ENCODE results near the gene TMEM97. TPM values are rescaled to one million over a fixed set of nuclear protein-coding genes. Genes with fewer than 3 reads are reported as not detected.

The TMEM97 gene
- total and polyA plus RNA-seq, 9 of the 15 experiments (the other 6 are each of a cell fraction or from before 2014, with no cell fraction given) = 34.6 to 121 (median 76.0) TPM

- TF ChIP-seq ZBTB2 (IDR thresholded peaks at IDR 0.05) = 0 out of 2 replicates have a peak, but pooled peaks have one; percentile 50
- TF ChIP-seq NFE2 (IDR thresholded peaks at IDR 0.05; ENCODE audit: low read depth) = no peak
- no peak for TF ChIP-seq ESRRB (CRISPR knock-in tag; IDR thresholded peaks at IDR 0.05; ENCODE audit: borderline replicate concordance)
- TF ChIP-seq TCF3 (CRISPR knock-in tag; IDR thresholded peaks at IDR 0.05) = no peak
- no peak for TF ChIP-seq ZFP1 (CRISPR knock-in tag; IDR thresholded peaks at IDR 0.05)
- TF ChIP-seq PCBP1 (IDR thresholded peaks at IDR 0.05; ENCODE audit: low read depth, low read length, poor library complexity, severe bottlenecking) = no peak
- TF ChIP-seq ZNF830 (CRISPR knock-in tag; IDR thresholded peaks at IDR 0.05) = no peak
- no peak for TF ChIP-seq COPS2 (conservative IDR thresholded peaks at IDR 0.05)
- TF ChIP-seq STAT6 (CRISPR knock-in tag; IDR thresholded peaks at IDR 0.05) = peak; percentile 84; the same call in 1 of the 2 replicates
- no peak for TF ChIP-seq ZNF766 (CRISPR knock-in tag; conservative IDR thresholded peaks at IDR 0.05)
- no peak for TF ChIP-seq BRD4 (IDR thresholded peaks at IDR 0.05)
- TF ChIP-seq ZBTB17 (CRISPR knock-in tag; IDR thresholded peaks at IDR 0.05) = peak; percentile 63; the same call in 1 of the 2 replicates
- no peak for TF ChIP-seq ZNF449 (CRISPR knock-in tag; IDR thresholded peaks at IDR 0.05)
- no peak for TF ChIP-seq ZMIZ1 (IDR thresholded peaks at IDR 0.05; ENCODE audit: low read depth in 2 of 2, low read length in 2 of 2)
- TF ChIP-seq EHMT2 (IDR thresholded peaks at IDR 0.05) = no peak
These were observed at the start of gene TMEM97 (continued) for GRCh38 chr17:28318759-28319597.

All from K562 (cell line).